GM21786 (cell line): ENCODE measurements around the gene ABHD6.
"Not testable (repeated sequence)": the region's sequence is repeated elsewhere in the genome, so short reads cannot be mapped to it uniquely, and the experiment has no call there.

Source experiments
- ATAC-seq: cut with Tn5 transposase; IDR thresholded peaks from one replicate; pipeline ENCODE4 v1.9.1; 2021; ENCODE audit not compliant: unreplicated experiment

The ABHD6 gene

GRCh38 chr3:58273362-58273761, 35.8 kb downstream of the ABHD6 start:
- ATAC-seq: not testable (repeated sequence)

- no peak for ATAC-seq
These were observed 36.5 kb downstream of the ABHD6 start for GRCh38 chr3:58274027-58274614.

- ATAC-seq: no peak
These were observed 43.5 kb downstream of the ABHD6 start for GRCh38 chr3:58281069-58281468.

GRCh38 chr3:58285334-58285733, 47.7 kb downstream of the ABHD6 start:
- ATAC-seq: no peak

- ATAC-seq: no peak
These were observed 49.8 kb downstream of the ABHD6 start for GRCh38 chr3:58287354-58287753.

- no peak for ATAC-seq
These were observed 50.6 kb downstream of the ABHD6 start for GRCh38 chr3:58288011-58288728.

GRCh38 chr3:58288964-58289613, 51.5 kb downstream of the ABHD6 start:
- not testable (repeated sequence) for ATAC-seq

GRCh38 chr3:58290446-58290845, 52.9 kb downstream of the ABHD6 start:
- not testable (repeated sequence) for ATAC-seq

- no peak for ATAC-seq
These were observed 54.2 kb downstream of the ABHD6 start for GRCh38 chr3:58291671-58292338.

GRCh38 chr3:58292866-58293265, 55.3 kb downstream of the ABHD6 start:
- no peak for ATAC-seq

- no peak for ATAC-seq
These were observed 55.9 kb downstream of the ABHD6 start for GRCh38 chr3:58293516-58293915.

- ATAC-seq: no peak
These were observed 58.7 kb downstream of the ABHD6 start for GRCh38 chr3:58296269-58296668.

- no peak for ATAC-seq
These were observed 59.3 kb downstream of the ABHD6 start for GRCh38 chr3:58296843-58297242.

- ATAC-seq: no peak
These were observed 60.6 kb downstream of the ABHD6 start for GRCh38 chr3:58298190-58298589.

- ATAC-seq: no peak
These were observed 61.5 kb downstream of the ABHD6 start for GRCh38 chr3:58299075-58299474.

GRCh38 chr3:58299839-58300516, 62.4 kb downstream of the ABHD6 start:
- ATAC-seq: no peak

- peak; percentile 86 for ATAC-seq
These were observed 68.5 kb downstream of the ABHD6 start, which contains the start of the genes HTD2 and RPP14 for GRCh38 chr3:58305882-58306711. TSS of gene HTD2 (plus strand) at chr3:58306520. CDS start at chr3:58317614, 11,094 bp downstream. TSS of gene RPP14 (plus strand) at chr3:58306245. CDS start at chr3:58310330, 4,085 bp downstream.

GRCh38 chr3:58307639-58308215, 70.1 kb downstream of the ABHD6 start:
- ATAC-seq: no peak

GRCh38 chr3:58308728-58309127, 71.1 kb downstream of the ABHD6 start:
- ATAC-seq: no peak

GRCh38 chr3:58317811-58318210, 80.2 kb downstream of the ABHD6 start:
- ATAC-seq: no peak
